ENCODE measurements around the gene BSX. TPM values are rescaled to one million over a fixed set of nuclear protein-coding genes. Genes with fewer than 3 reads are reported as not detected.

The BSX gene
- not detected for total RNA-seq

GRCh38 chr11:122981388-122982264 is at the start of gene BSX:
BSX (minus strand) TSS chr11:122981834; CDS start chr11:122981671, 163 bp downstream.

Other genes starting within 250 kb of the BSX start
- not detected for gene CRTAM, start 143.3 kb downstream of the BSX start, total RNA-seq
- gene JHY, start 99.1 kb downstream of the BSX start, total RNA-seq: 1 to 10 TPM; 4.5 to 5.0 TPM
- gene HSPA8, start 80.3 kb upstream of the BSX start, total RNA-seq: 1,000 to 10,000 TPM; 1,930 to 2,941 TPM
- 10 to 100 TPM in 1 of 2 donors, 1 to 10 TPM in 1; 8.0 to 12.4 TPM for gene CLMP, start 213.4 kb upstream of the BSX start, total RNA-seq

Measured in melanocyte of skin (primary cell).